CD4-positive, alpha-beta T cell treated with Interleukin-2 at 100 ng/mL for 4 hours (primary cell): Measurements from ENCODE around the gene PIGZ.
"Not testable (repeated sequence)": the region's sequence is repeated elsewhere in the genome, so short reads cannot be mapped to it uniquely, and the experiment has no call there.

ENCODE experiments used
- DNase-seq: peaks from one replicate; pipeline ENCODE4 v3.0.0-alpha.2; 2020; ENCODE audit warnings: low spot score

Gene PIGZ

GRCh38 chr3:196948442-196949284 lies 20.0 kb downstream of the PIGZ start:
- DNase-seq, result no peak

GRCh38 chr3:196947860-196948441 lies 20.7 kb downstream of the PIGZ start:
- no peak for DNase-seq

- no peak for DNase-seq
Measured at GRCh38 chr3:196947136-196947859, 21.3 kb downstream of the PIGZ start.

GRCh38 chr3:196944037-196944790 lies 24.4 kb downstream of the PIGZ start:
- DNase-seq, result not testable (repeated sequence)

GRCh38 chr3:196942915-196943277 lies 25.7 kb downstream of the PIGZ start:
- peak; percentile 6 for DNase-seq

GRCh38 chr3:196942226-196942914 lies 26.3 kb downstream of the PIGZ start, which contains the start of gene NCBP2:
Gene NCBP2, minus strand, starts transcription at chr3:196942528. Its CDS starts 25 bp downstream, at chr3:196942503.
- DNase-seq, result peak; percentile 99

- peak; percentile 43 for DNase-seq
Measured at GRCh38 chr3:196941729-196942225, 26.9 kb downstream of the PIGZ start.

GRCh38 chr3:196938576-196938975 lies 30.1 kb downstream of the PIGZ start:
- DNase-seq, result no peak

GRCh38 chr3:196938124-196938523 lies 30.5 kb downstream of the PIGZ start:
- no peak for DNase-seq

- DNase-seq, result no peak
Measured at GRCh38 chr3:196936288-196936687, 32.3 kb downstream of the PIGZ start.

GRCh38 chr3:196932600-196932999 lies 36.0 kb downstream of the PIGZ start:
- no peak for DNase-seq

- DNase-seq, result no peak
Measured at GRCh38 chr3:196931828-196932587, 36.6 kb downstream of the PIGZ start.

- DNase-seq, result no peak
Measured at GRCh38 chr3:196931157-196931556, 37.5 kb downstream of the PIGZ start.

- no peak for DNase-seq
Measured at GRCh38 chr3:196927571-196928453, 40.8 kb downstream of the PIGZ start.

GRCh38 chr3:196920733-196921132 lies 47.9 kb downstream of the PIGZ start:
- DNase-seq, result no peak

GRCh38 chr3:196918968-196919367 lies 49.7 kb downstream of the PIGZ start:
- DNase-seq, result no peak

- no peak for DNase-seq
Measured at GRCh38 chr3:196916995-196917394, 51.6 kb downstream of the PIGZ start.

GRCh38 chr3:196916221-196916620 lies 52.4 kb downstream of the PIGZ start:
- DNase-seq, result no peak

- no peak for DNase-seq
Measured at GRCh38 chr3:196915375-196915774, 53.3 kb downstream of the PIGZ start.

- no peak for DNase-seq
Measured at GRCh38 chr3:196914866-196915265, 53.8 kb downstream of the PIGZ start.
